Stimulated activated CD4-positive, alpha-beta T cell treated with anti-CD3 and anti-CD28 coated beads, Interleukin-1b, Interleukin-23, amount 100 ng/mL, for 4 hours (primary cell): ENCODE data around the gene MDK.
"Not testable (repeated sequence)": the region's sequence is repeated elsewhere in the genome, so short reads cannot be mapped to it uniquely, and the experiment has no call there.

Source experiments
- DNase-seq, 2 donors: peaks; one replicate each; pipeline ENCODE4 v3.0.0-alpha.2; 2020; ENCODE audit warnings: low read depth in 2 of 2

Gene MDK

GRCh38 chr11:46367244-46367915, 14.1 kb upstream of the MDK start:
- peak; percentile 69 to 70 for DNase-seq

GRCh38 chr11:46367916-46368267, 13.6 kb upstream of the MDK start:
- DNase-seq, result no peak

GRCh38 chr11:46369458-46370152, 11.9 kb upstream of the MDK start:
- peak in 1 of 2 donors; percentile 42 for DNase-seq

GRCh38 chr11:46370253-46370652, 11.2 kb upstream of the MDK start:
- DNase-seq, result no peak

- not testable (repeated sequence) for DNase-seq
These were observed 10.2 kb upstream of the MDK start for GRCh38 chr11:46371262-46371661.

- DNase-seq, result no peak
These were observed 9.4 kb upstream of the MDK start for GRCh38 chr11:46372086-46372485.

- not testable (repeated sequence) for DNase-seq
These were observed 9.0 kb upstream of the MDK start for GRCh38 chr11:46372501-46372900.

GRCh38 chr11:46373787-46374740, 7.4 kb upstream of the MDK start:
- DNase-seq, result no peak

GRCh38 chr11:46374815-46375214, 6.7 kb upstream of the MDK start:
- DNase-seq, result no peak

GRCh38 chr11:46375392-46376101, 5.9 kb upstream of the MDK start:
- no peak for DNase-seq

- DNase-seq, result no peak
These were observed 5.0 kb upstream of the MDK start for GRCh38 chr11:46376258-46377050.

GRCh38 chr11:46377290-46377689, 4.2 kb upstream of the MDK start:
- no peak for DNase-seq

- DNase-seq, result no peak
These were observed 3.6 kb upstream of the MDK start for GRCh38 chr11:46377831-46378230.

GRCh38 chr11:46378296-46378695, 3.2 kb upstream of the MDK start:
- no peak for DNase-seq

GRCh38 chr11:46378811-46379481, 2.5 kb upstream of the MDK start:
- DNase-seq, result no peak

- DNase-seq, result not testable (repeated sequence)
These were observed 1.8 kb upstream of the MDK start for GRCh38 chr11:46379482-46380293.

GRCh38 chr11:46380340-46381047, 975 bp upstream of the MDK start:
- peak; percentile 27 to 56 for DNase-seq

GRCh38 chr11:46381819-46382645, 563 bp downstream of the MDK start:
- no peak for DNase-seq
